SKM-1 (cell line): ENCODE results near the gene PDS5A.
A peak's percentile ranks its signal among the peaks of the same experiment; 100 is the strongest.
"Not testable (repeated sequence)": the region's sequence is repeated elsewhere in the genome, so short reads cannot be mapped to it uniquely, and the experiment has no call there.

Source experiments
- DNase-seq: peaks from one replicate; lab custom pipeline; 2025; ENCODE audit not compliant: unreplicated experiment; lab: John Stamatoyannopoulos, UW

Gene PDS5A

GRCh38 chr4:39977489-39978377 lies at the start of gene PDS5A:
PDS5A (minus strand) TSS chr4:39977911; CDS start chr4:39976577, 1,334 bp downstream.
- peak; percentile 89 for DNase-seq

- DNase-seq: not testable (repeated sequence)
These were observed 46.3 kb upstream of the PDS5A start for GRCh38 chr4:40024049-40024448.

GRCh38 chr4:40021116-40021515 lies 43.4 kb upstream of the PDS5A start:
- DNase-seq: not testable (repeated sequence)

- DNase-seq: no peak
These were observed 42.5 kb upstream of the PDS5A start for GRCh38 chr4:40020221-40020620.

- no peak for DNase-seq
These were observed 38.3 kb upstream of the PDS5A start for GRCh38 chr4:40016007-40016406.

- DNase-seq: peak; percentile 92
These were observed 26.3 kb upstream of the PDS5A start for GRCh38 chr4:40003986-40004385.

- DNase-seq: no peak
These were observed 23.0 kb upstream of the PDS5A start for GRCh38 chr4:40000711-40001110.

GRCh38 chr4:39998659-39999345 lies 21.1 kb upstream of the PDS5A start:
- DNase-seq: no peak

- no peak for DNase-seq
These were observed 19.1 kb upstream of the PDS5A start for GRCh38 chr4:39996811-39997210.

- DNase-seq: no peak
These were observed 16.7 kb upstream of the PDS5A start for GRCh38 chr4:39994406-39994805.

- not testable (repeated sequence) for DNase-seq
These were observed 11.7 kb upstream of the PDS5A start for GRCh38 chr4:39989381-39989780.

- no peak for DNase-seq
These were observed 9.8 kb upstream of the PDS5A start for GRCh38 chr4:39987485-39987884.

- DNase-seq: no peak
These were observed 1.2 kb upstream of the PDS5A start for GRCh38 chr4:39978904-39979303.

GRCh38 chr4:39978378-39978775 lies 666 bp upstream of the PDS5A start:
- no peak for DNase-seq

- DNase-seq: no peak
These were observed 694 bp downstream of the PDS5A start for GRCh38 chr4:39976945-39977488.

GRCh38 chr4:39976141-39976944 lies 1.4 kb downstream of the PDS5A start:
- DNase-seq: peak; percentile 73

- DNase-seq: no peak
These were observed 2.1 kb downstream of the PDS5A start for GRCh38 chr4:39975488-39976089.

- DNase-seq: not testable (repeated sequence)
These were observed 4.7 kb downstream of the PDS5A start for GRCh38 chr4:39973052-39973451.

- no peak for DNase-seq
These were observed 6.8 kb downstream of the PDS5A start for GRCh38 chr4:39970671-39971640.
